ENCODE measurements around the gene SCRT2. TPM values are rescaled to one million over a fixed set of nuclear protein-coding genes. Genes with fewer than 3 reads are reported as not detected.

SCRT2 gene
- total RNA-seq, 1 experiment from 2014 or later = 0.20 TPM

- Mint-ChIP-seq H3K27ac (no peak overlapping the region), H3K9me3 (no peaks in the 10 kb centered on the region), H3K4me1 (peaks cover 48% of the 10 kb centered on the region), H3K27me3 (ENCODE audit: low read depth) (peaks cover 29% of the 10 kb centered on the region), H3K36me3 (no peaks in the 10 kb centered on the region), H3K4me3 (no peak overlapping the region)
- ChIA-PET CTCF (interaction anchor here (0.8 to 10.5 kb wide), 16 partner anchors 8 to 125 kb away, joined by 3 to 136 read pairs (median 15); partner anchors contain the start of genes CSNK2A1 and SCRT2), POLR2A (interaction anchor here (1.4 kb wide), 1 partner anchor 124 kb away, joined by 4 read pairs; the partner anchor contains the start of gene CSNK2A1)
- no peak for TF ChIP-seq ZNF263 (CRISPR knock-in tag; IDR thresholded peaks at IDR 0.05; ENCODE audit: low read depth)
- no peak for TF ChIP-seq ZNF396 (CRISPR knock-in tag; IDR thresholded peaks at IDR 0.05; ENCODE audit: borderline replicate concordance)
- TF ChIP-seq MXD4 (CRISPR knock-in tag; IDR thresholded peaks at IDR 0.05; ENCODE audit: borderline replicate concordance) = no peak
- TF ChIP-seq TEAD1 (CRISPR knock-in tag; IDR thresholded peaks at IDR 0.05) = no peak
- no peak for TF ChIP-seq NFE2L1 (CRISPR knock-in tag; IDR thresholded peaks at IDR 0.05)
- TF ChIP-seq FOXJ3 (CRISPR knock-in tag; IDR thresholded peaks at IDR 0.05; ENCODE audit: borderline replicate concordance) = no peak
- TF ChIP-seq, protein P1, sequence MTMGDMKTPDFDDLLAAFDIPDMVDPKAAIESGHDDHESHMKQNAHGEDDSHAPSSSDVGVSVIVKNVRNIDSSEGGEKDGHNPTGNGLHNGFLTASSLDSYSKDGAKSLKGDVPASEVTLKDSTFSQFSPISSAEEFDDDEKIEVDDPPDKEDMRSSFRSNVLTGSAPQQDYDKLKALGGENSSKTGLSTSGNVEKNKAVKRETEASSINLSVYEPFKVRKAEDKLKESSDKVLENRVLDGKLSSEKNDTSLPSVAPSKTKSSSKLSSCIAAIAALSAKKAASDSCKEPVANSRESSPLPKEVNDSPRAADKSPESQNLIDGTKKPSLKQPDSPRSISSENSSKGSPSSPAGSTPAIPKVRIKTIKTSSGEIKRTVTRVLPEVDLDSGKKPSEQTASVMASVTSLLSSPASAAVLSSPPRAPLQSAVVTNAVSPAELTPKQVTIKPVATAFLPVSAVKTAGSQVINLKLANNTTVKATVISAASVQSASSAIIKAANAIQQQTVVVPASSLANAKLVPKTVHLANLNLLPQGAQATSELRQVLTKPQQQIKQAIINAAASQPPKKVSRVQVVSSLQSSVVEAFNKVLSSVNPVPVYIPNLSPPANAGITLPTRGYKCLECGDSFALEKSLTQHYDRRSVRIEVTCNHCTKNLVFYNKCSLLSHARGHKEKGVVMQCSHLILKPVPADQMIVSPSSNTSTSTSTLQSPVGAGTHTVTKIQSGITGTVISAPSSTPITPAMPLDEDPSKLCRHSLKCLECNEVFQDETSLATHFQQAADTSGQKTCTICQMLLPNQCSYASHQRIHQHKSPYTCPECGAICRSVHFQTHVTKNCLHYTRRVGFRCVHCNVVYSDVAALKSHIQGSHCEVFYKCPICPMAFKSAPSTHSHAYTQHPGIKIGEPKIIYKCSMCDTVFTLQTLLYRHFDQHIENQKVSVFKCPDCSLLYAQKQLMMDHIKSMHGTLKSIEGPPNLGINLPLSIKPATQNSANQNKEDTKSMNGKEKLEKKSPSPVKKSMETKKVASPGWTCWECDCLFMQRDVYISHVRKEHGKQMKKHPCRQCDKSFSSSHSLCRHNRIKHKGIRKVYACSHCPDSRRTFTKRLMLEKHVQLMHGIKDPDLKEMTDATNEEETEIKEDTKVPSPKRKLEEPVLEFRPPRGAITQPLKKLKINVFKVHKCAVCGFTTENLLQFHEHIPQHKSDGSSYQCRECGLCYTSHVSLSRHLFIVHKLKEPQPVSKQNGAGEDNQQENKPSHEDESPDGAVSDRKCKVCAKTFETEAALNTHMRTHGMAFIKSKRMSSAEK (CRISPR knock-in tag; IDR thresholded peaks at IDR 0.05; ENCODE audit: borderline replicate concordance) = no peak
- DNase-seq (ENCODE audit: low spot score) (no peak), ATAC-seq (no peak)
Measured at GRCh38 chr20:668050-668449, 7.6 kb downstream of the SCRT2 start.

- Mint-ChIP-seq H3K36me3 (no peaks in the 10 kb centered on the region), H3K27ac (no peak overlapping the region), H3K4me1 (peaks cover 49% of the 10 kb centered on the region), H3K4me3 (no peak overlapping the region), H3K9me3 (no peaks in the 10 kb centered on the region), H3K27me3 (ENCODE audit: low read depth) (peaks cover 30% of the 10 kb centered on the region)
- TF ChIP-seq, protein P2, sequence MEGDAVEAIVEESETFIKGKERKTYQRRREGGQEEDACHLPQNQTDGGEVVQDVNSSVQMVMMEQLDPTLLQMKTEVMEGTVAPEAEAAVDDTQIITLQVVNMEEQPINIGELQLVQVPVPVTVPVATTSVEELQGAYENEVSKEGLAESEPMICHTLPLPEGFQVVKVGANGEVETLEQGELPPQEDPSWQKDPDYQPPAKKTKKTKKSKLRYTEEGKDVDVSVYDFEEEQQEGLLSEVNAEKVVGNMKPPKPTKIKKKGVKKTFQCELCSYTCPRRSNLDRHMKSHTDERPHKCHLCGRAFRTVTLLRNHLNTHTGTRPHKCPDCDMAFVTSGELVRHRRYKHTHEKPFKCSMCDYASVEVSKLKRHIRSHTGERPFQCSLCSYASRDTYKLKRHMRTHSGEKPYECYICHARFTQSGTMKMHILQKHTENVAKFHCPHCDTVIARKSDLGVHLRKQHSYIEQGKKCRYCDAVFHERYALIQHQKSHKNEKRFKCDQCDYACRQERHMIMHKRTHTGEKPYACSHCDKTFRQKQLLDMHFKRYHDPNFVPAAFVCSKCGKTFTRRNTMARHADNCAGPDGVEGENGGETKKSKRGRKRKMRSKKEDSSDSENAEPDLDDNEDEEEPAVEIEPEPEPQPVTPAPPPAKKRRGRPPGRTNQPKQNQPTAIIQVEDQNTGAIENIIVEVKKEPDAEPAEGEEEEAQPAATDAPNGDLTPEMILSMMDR (IDR thresholded peaks at IDR 0.05) = peak; percentile 84
- no peak for TF ChIP-seq RELA (CRISPR knock-in tag; IDR thresholded peaks at IDR 0.05; ENCODE audit: borderline replicate concordance)
- ChIA-PET CTCF (interaction anchor here (0.5 to 10.5 kb wide), 57 partner anchors 8 to 382 kb away, joined by 3 to 136 read pairs (median 6); partner anchors contain the start of genes CSNK2A1, FAM110A, SCRT2 and SLC52A3), POLR2A (interaction anchor here (1.1 to 1.4 kb wide), 2 partner anchors 22 to 124 kb away, joined by 3 to 4 read pairs; partner anchors contain the start of gene CSNK2A1)
- DNase-seq (ENCODE audit: low spot score) = peak; percentile 87
- peak; percentile 54 for ATAC-seq
Measured at GRCh38 chr20:667351-668034, 8.1 kb downstream of the SCRT2 start.

DNA sequence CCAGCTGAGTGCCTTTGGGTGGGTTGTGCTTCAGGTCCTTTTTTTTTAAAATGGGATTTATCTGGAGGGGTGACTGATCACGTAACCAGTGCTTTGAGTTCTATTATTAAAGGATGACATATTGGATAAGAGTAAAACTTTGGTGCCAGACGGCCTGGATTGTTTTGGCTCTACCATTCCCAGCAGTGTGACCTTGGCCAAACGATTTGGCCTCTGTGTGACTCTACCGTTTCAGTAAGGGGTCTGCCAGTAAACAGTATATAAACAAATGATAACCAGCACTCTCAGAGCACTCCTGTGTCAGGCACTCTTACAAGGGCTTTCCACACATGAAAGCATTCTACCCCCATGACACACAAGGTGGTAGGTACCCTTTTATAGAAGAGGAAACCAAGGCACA is 8.7 kb downstream of the SCRT2 start:
- no peak overlapping the region for H3K27ac Mint-ChIP-seq
- peaks cover 51% of the 10 kb centered on the region for H3K4me1 Mint-ChIP-seq
- no peak for ATAC-seq
- no peak for TF ChIP-seq NR3C1 (CRISPR knock-in tag; conservative IDR thresholded peaks at IDR 0.05; ENCODE audit: low read depth)
- no peak for TF ChIP-seq RELA (CRISPR knock-in tag; IDR thresholded peaks at IDR 0.05; ENCODE audit: borderline replicate concordance)
- no peak for TF ChIP-seq JAZF1 (CRISPR knock-in tag; IDR thresholded peaks at IDR 0.05)
- no peak for TF ChIP-seq CREM (CRISPR knock-in tag; IDR thresholded peaks at IDR 0.05)
- no peak for TF ChIP-seq TEAD4 (CRISPR knock-in tag; IDR thresholded peaks at IDR 0.05)
- TF ChIP-seq, protein P1 (CRISPR knock-in tag; IDR thresholded peaks at IDR 0.05; ENCODE audit: borderline replicate concordance) = no peak
- TF ChIP-seq SP1 (CRISPR knock-in tag; conservative IDR thresholded peaks at IDR 0.05) = no peak
- TF ChIP-seq ZNF219 (CRISPR knock-in tag; IDR thresholded peaks at IDR 0.05; ENCODE audit: borderline replicate concordance) = no peak
- no peak for TF ChIP-seq E2F5 (CRISPR knock-in tag; IDR thresholded peaks at IDR 0.05)
- no peak for TF ChIP-seq ZNF396 (CRISPR knock-in tag; IDR thresholded peaks at IDR 0.05; ENCODE audit: borderline replicate concordance)
- no peak for TF ChIP-seq SMAD4 (CRISPR knock-in tag; IDR thresholded peaks at IDR 0.05)
- TF ChIP-seq ZNF317 (CRISPR knock-in tag; IDR thresholded peaks at IDR 0.05; ENCODE audit: borderline replicate concordance, low read depth) = no peak

More for the DNA sequence above, 8.7 kb downstream of the SCRT2 start:
- POLR2A ChIA-PET = interaction anchor here (1.1 to 1.4 kb wide), 2 partner anchors 21 to 123 kb away, joined by 3 to 4 read pairs; partner anchors contain the start of gene CSNK2A1
- Mint-ChIP-seq H3K27me3 (ENCODE audit: low read depth) (peaks cover 36% of the 10 kb centered on the region), H3K9me3 (no peaks in the 10 kb centered on the region), H3K36me3 (no peaks in the 10 kb centered on the region), H3K4me3 (no peak overlapping the region)
- no peak for DNase-seq (ENCODE audit: low spot score)
- CTCF ChIA-PET = interaction anchor here (0.5 to 10.5 kb wide), 56 partner anchors 9 to 382 kb away, joined by 3 to 136 read pairs (median 6); partner anchors contain the start of genes CSNK2A1, FAM110A, SCRT2 and SLC52A3
